MM.1S (cell line): Measurements from ENCODE around the gene MICU2.

ENCODE experiments used
- DNase-seq: peaks from one replicate; pipeline ENCODE4 v3.0.0-alpha.2; 2015
- H2AFZ ChIP-seq: fragments of 300-600 bp; sonication (generic); 2 replicates; pipeline ENCODE4 v1.6.0; 2016; ENCODE audit warnings: antibody characterized with exemption, low read length
- H3F3A ChIP-seq: fragments of 300-600 bp; sonication (generic); 2 replicates; pipeline ENCODE4 v1.6.1; 2016; ENCODE audit warnings: mild to moderate bottlenecking, antibody characterized with exemption, low read length, moderate library complexity, mixed read lengths; ENCODE audit not compliant: insufficient read depth
- H3K27ac ChIP-seq: fragments of 300-600 bp; sonication (generic); 2 replicates; pipeline ENCODE4 v1.5.1; 2016; ENCODE audit warnings: mild to moderate bottlenecking, low read length
- H3K27me3 ChIP-seq: fragments of 300-600 bp; sonication (generic); replicated peaks from 2 replicates; pipeline ENCODE4 v1.6.0; 2016; ENCODE audit warnings: low read length; ENCODE audit not compliant: insufficient read depth
- H3K36me3 ChIP-seq: fragments of 300-600 bp; sonication (generic); replicated peaks from 2 replicates; pipeline ENCODE4 v1.6.1; 2016; ENCODE audit warnings: mild to moderate bottlenecking, low read length, mixed read lengths; ENCODE audit not compliant: insufficient read depth
- H3K4me1 ChIP-seq: fragments of 300-600 bp; sonication (generic); 2 replicates; pipeline ENCODE4 v1.6.1; 2016; ENCODE audit warnings: low read length, mixed read lengths
- H3K4me2 ChIP-seq: fragments of 300-600 bp; sonication (generic); 2 replicates; pipeline ENCODE4 v1.6.0; 2016; ENCODE audit warnings: low read depth, low read length
- H3K4me3 ChIP-seq: fragments of 300-600 bp; sonication (generic); 2 replicates; pipeline ENCODE4 v1.5.1; 2016; ENCODE audit warnings: low read length, mixed read lengths
- H3K79me2 ChIP-seq: fragments of 300-600 bp; sonication (generic); 2 replicates; pipeline ENCODE4 v1.6.1; 2016; ENCODE audit warnings: mixed run types, low read length, mixed read lengths
- H3K9ac ChIP-seq: fragments of 300-600 bp; sonication (generic); 2 replicates; pipeline ENCODE4 v1.6.1; 2016; ENCODE audit warnings: low read length, mixed read lengths
- H3K9me2 ChIP-seq: fragments of 300-600 bp; sonication (generic); replicated peaks from 2 replicates; pipeline ENCODE4 v1.6.1; 2016; ENCODE audit warnings: mild to moderate bottlenecking, low read length, mixed read lengths; ENCODE audit not compliant: insufficient read depth
- H3K9me3 ChIP-seq: fragments of 300-600 bp; sonication (generic); replicated peaks from 2 replicates; pipeline ENCODE4 v1.6.1; 2016; ENCODE audit warnings: mild to moderate bottlenecking, low read length, mixed read lengths; ENCODE audit not compliant: insufficient read depth
- H4K20me1 ChIP-seq: fragments of 300-600 bp; sonication (generic); 2 replicates; pipeline ENCODE4 v1.6.1; 2016; ENCODE audit warnings: mild to moderate bottlenecking, low read length, moderate library complexity, mixed read lengths; ENCODE audit not compliant: insufficient read depth
- EZH2 ChIP-seq: fragments of 300-600 bp; sonication (generic); optimal IDR thresholded peaks from 2 replicates; pipeline ENCODE3; 2017; ENCODE audit warnings: low read depth, mild to moderate bottlenecking, antibody characterized with exemption, low read length, mixed read lengths
- EZH2phosphoT487 ChIP-seq: fragments of 300-600 bp; sonication (generic); IDR thresholded peaks from 2 replicates; pipeline ENCODE4 v1.6.1; 2018; ENCODE audit warnings: antibody characterized with exemption, low read length
- TF ChIP-seq, protein P1 (sequence below): fragments of 300-600 bp; sonication (generic); IDR thresholded peaks from 2 replicates; pipeline ENCODE4 v1.5.1; 2016; ENCODE audit warnings: antibody characterized with exemption, low read length, mixed read lengths

MICU2 gene

DNA sequence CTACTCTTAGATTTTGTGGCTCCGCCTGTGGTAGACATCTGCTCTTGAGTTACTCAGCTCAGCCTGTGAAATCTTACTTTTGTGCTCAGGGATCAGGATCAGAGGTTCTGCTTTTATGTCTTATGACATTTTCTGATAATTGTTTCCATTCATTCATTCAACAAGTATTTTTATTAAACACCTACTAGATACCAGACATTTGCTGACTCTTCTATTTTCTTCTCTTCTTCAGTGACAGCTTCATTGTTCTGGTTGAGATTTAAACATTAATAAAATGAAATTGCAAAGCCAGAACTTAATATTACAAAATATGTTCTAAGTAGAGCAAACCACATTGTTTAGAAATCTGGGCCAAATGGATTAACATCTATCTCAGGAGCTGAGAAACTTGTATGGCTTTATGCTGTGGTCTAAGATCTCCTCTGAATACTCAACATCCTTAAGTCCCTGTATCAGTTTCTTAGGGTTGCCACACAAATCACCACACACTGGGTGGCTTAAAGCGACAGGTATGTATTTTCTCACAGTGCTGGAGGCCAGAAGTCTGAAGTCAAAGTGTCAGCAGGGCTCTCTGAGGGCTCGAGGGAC is 15.8 kb upstream of the MICU2 start:
- H3K79me2 ChIP-seq: no peaks in the 10 kb centered on the region
- no peaks in the 10 kb centered on the region for H3F3A ChIP-seq
- H3K9me3 ChIP-seq: no peaks in the 10 kb centered on the region
- no peaks in the 10 kb centered on the region for H3K27me3 ChIP-seq
- H3K4me1 ChIP-seq: no peaks in the 10 kb centered on the region
- no peak overlapping the region for H3K4me3 ChIP-seq
- H3K4me2 ChIP-seq: no peak overlapping the region
- no peaks in the 10 kb centered on the region for H3K9me2 ChIP-seq
- no peak overlapping the region for H3K9ac ChIP-seq
- no peaks in the 10 kb centered on the region for H4K20me1 ChIP-seq
- no peaks in the 10 kb centered on the region for H3K36me3 ChIP-seq
- TF ChIP-seq EZH2: no peak
- TF ChIP-seq, protein P1, sequence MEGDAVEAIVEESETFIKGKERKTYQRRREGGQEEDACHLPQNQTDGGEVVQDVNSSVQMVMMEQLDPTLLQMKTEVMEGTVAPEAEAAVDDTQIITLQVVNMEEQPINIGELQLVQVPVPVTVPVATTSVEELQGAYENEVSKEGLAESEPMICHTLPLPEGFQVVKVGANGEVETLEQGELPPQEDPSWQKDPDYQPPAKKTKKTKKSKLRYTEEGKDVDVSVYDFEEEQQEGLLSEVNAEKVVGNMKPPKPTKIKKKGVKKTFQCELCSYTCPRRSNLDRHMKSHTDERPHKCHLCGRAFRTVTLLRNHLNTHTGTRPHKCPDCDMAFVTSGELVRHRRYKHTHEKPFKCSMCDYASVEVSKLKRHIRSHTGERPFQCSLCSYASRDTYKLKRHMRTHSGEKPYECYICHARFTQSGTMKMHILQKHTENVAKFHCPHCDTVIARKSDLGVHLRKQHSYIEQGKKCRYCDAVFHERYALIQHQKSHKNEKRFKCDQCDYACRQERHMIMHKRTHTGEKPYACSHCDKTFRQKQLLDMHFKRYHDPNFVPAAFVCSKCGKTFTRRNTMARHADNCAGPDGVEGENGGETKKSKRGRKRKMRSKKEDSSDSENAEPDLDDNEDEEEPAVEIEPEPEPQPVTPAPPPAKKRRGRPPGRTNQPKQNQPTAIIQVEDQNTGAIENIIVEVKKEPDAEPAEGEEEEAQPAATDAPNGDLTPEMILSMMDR: no peak
- no peak for TF ChIP-seq EZH2phosphoT487
- H2AFZ ChIP-seq: no peak overlapping the region
- no peak overlapping the region for H3K27ac ChIP-seq
- no peak for DNase-seq

DNA sequence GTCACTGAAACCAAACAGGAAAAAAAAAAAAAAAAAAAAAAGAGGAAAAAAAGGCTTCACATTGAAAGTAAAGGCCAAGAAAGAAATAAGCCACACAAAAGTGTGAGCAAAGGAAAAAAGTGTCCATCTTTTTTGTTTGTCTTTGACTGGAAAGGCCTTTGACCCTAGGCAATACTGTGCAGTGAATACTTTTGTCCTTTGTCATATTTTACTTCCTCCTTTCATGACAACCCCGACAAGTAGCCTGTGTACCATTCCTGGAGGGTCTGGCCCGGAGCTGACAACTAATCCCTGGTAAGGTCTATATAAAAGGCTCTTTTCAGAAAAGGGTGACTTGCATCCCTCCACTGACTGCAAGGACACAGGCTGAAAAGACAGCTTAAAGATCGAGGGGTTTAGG is 12.9 kb upstream of the MICU2 start:
- no peaks in the 10 kb centered on the region for H3K27me3 ChIP-seq
- no peaks in the 10 kb centered on the region for H4K20me1 ChIP-seq
- no peaks in the 10 kb centered on the region for H3K4me1 ChIP-seq
- no peak overlapping the region for H3K4me2 ChIP-seq
- no peak for DNase-seq
- no peaks in the 10 kb centered on the region for H3K36me3 ChIP-seq
- no peak overlapping the region for H2AFZ ChIP-seq
- H3K9me2 ChIP-seq: no peaks in the 10 kb centered on the region
- H3F3A ChIP-seq: no peaks in the 10 kb centered on the region
- TF ChIP-seq EZH2phosphoT487: no peak
- TF ChIP-seq, protein P1: no peak
- TF ChIP-seq EZH2: no peak
- H3K79me2 ChIP-seq: no peaks in the 10 kb centered on the region
- no peak overlapping the region for H3K9ac ChIP-seq
- no peaks in the 10 kb centered on the region for H3K9me3 ChIP-seq
- H3K27ac ChIP-seq: no peak overlapping the region
- H3K4me3 ChIP-seq: no peak overlapping the region

DNA sequence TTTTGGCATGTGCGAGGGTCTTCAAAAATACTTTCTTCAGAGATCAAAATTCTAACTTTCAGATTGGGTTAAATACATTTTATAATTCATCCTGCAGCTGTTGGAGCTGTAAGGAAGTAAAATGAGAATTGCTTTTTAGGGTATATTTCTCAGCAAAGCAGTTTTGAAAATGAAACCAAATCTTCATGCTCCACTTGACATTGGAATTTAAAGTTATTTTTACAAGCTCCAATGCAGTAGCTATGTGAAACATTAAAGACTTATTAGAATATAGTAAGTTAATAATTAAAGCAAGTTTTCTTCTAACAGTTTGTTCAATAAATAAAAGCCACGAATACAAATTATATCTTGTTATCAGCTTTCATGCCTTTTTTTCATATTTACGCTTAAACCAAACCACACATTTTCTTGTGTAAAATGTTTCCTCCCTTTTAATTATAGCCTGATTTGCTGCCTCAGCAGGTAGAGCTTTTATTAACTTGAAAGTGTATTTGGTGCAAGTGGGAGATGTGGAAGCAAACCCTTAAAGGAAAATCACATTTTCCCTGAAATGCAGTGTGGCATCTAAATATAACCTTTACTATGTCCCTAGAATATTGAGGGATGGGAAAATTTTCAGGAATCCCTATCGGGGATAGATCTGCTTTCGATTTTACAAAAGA is 12.4 kb upstream of the MICU2 start:
- no peak for TF ChIP-seq EZH2
- TF ChIP-seq EZH2phosphoT487: no peak
- TF ChIP-seq, protein P1: no peak
- no peak for DNase-seq
- H3K9me2 ChIP-seq: no peaks in the 10 kb centered on the region
- H3K4me3 ChIP-seq: no peak overlapping the region
- H3K4me2 ChIP-seq: no peak overlapping the region
- no peaks in the 10 kb centered on the region for H3K79me2 ChIP-seq
- H3K9ac ChIP-seq: no peak overlapping the region
- H3K4me1 ChIP-seq: no peaks in the 10 kb centered on the region
- no peaks in the 10 kb centered on the region for H3F3A ChIP-seq
- no peaks in the 10 kb centered on the region for H3K9me3 ChIP-seq
- H2AFZ ChIP-seq: no peak overlapping the region
- H3K27me3 ChIP-seq: no peaks in the 10 kb centered on the region
- H3K36me3 ChIP-seq: no peaks in the 10 kb centered on the region
- H4K20me1 ChIP-seq: no peaks in the 10 kb centered on the region
- H3K27ac ChIP-seq: no peak overlapping the region
